Measurements from ENCODE around the gene ZCCHC14.
A peak's percentile ranks its signal among the peaks of the same experiment; 100 is the strongest.

ZCCHC14 gene

GRCh38 chr16:87423429-87423828, 69.4 kb downstream of the ZCCHC14 start:
- FAIRE-seq = no peak

- no peak for FAIRE-seq
Observed at GRCh38 chr16:87422106-87422505, 70.7 kb downstream of the ZCCHC14 start.

- no peak for FAIRE-seq
Observed at GRCh38 chr16:87421003-87421912, 71.6 kb downstream of the ZCCHC14 start.

DNA sequence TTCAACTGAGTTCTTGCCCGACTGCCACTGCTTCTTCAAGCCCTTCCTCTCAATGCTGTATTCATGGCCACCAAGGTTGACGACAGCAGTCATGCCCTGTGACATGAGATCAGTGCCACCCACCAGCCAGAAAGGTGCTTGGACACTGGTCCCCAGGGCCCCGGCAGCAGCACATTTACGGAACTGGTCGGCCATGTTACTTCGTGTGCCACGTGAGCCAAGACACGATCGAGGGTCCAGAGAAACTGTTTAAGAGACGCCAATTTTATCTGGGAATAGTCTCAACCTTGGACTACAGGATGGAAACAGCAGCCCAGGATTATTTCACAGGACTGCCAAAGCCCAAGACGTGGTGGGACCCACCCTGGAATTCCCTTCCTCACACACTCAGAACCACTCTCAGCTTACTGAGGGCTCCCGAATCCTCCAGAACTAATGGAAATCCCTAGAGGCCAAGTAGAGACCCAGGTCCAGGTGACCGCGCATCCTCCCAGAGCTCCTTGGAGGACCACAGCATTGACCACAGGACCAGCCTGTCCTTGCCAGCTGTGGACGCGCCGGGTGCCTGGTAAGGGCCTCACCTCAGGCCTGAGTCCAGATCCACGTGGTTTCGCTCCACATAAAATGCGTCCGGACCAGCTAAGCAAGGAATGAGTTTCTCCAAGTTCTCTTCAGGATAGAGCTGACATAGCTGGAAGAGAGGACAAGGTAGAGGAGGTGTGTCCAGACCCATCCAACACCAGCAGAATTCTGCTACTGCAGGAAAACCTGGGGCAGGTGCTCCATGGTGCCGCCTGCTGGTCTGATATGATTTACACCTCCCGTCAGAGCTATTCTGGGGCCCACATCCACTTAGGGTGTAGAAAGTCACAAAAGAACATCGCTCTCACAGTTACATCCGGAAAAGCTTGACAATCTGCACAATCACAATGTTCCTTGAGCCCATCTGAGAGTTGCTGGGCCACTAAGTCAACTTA, 72.5 kb downstream of the ZCCHC14 start:
- no peak for FAIRE-seq

- no peak for FAIRE-seq
Observed at GRCh38 chr16:87418644-87419043, 74.2 kb downstream of the ZCCHC14 start.

DNA sequence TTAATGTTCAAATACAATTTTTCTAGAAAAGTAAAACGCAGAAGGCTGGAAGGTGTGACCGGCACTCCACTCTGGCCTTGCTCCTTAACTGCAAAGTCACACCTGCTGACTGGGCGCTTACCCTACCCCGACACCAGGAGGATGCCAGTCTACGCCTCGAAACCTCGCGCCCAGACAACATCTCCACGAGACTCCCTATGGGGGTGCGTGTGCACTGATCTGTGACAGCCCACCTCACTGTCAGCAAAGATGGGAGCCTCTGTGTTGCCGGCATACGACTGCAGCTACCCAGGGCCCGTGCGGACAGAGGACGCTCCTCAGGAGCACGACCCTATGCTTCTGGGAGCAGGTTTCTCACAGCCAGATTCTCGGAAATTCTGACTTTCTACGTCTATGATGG, 74.6 kb downstream of the ZCCHC14 start:
- no peak for FAIRE-seq

DNA sequence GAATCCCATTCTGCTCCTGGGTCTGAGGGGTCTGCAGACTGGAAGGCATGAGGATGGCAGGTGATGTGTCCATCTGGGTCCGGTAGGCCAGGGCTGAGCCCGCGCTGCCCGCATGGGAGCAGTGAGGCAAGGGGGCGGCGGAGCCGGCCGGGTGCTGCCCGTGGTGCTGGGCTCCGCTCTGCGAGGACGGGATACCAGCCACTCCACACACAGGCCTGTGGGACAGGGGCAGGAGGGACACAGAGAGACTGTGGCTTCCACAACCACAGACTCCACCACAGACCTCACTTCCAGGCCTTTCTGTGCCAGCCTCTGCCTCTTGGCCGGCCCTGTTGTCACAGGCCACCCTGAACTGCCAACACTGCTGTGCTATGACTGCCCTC, 75.3 kb downstream of the ZCCHC14 start:
- no peak for FAIRE-seq

DNA sequence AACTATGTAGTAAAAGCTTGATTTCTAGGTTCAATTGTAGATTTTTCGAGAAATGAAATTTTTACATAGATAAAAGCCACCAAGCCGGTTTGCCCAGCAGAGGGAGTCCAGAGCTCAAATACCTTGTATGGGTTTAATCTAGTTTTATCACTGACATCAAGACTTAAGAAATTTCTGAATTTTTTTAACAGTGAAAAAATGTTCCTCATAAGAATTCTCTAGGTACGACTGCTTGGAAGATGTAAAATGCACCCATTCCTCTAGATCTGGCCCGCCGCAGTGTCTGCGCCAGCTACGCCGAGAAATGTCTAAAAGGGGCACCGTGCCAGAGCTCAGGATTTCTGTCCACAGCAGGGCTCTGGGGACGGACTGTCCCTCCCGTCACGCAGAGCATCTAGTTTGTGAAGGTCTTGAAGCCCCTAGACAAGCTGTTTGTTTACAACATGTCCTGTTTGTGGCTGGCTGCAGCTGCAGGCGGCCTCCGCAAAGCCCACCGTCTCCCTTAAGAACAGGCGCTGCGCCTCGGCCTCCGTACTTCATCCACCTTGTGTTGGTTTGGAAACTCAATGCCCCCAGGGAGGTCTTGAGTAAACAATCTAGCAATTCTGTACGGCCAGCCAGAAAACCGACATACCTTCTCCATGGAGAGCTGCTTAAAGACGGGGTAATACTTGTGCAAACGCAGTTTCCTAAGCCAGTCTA, 75.8 kb downstream of the ZCCHC14 start:
- FAIRE-seq = peak; percentile 94

GRCh38 chr16:87415441-87415840, 77.4 kb downstream of the ZCCHC14 start:
- FAIRE-seq = no peak

GRCh38 chr16:87414251-87414680, 78.6 kb downstream of the ZCCHC14 start:
- no peak for FAIRE-seq

DNA sequence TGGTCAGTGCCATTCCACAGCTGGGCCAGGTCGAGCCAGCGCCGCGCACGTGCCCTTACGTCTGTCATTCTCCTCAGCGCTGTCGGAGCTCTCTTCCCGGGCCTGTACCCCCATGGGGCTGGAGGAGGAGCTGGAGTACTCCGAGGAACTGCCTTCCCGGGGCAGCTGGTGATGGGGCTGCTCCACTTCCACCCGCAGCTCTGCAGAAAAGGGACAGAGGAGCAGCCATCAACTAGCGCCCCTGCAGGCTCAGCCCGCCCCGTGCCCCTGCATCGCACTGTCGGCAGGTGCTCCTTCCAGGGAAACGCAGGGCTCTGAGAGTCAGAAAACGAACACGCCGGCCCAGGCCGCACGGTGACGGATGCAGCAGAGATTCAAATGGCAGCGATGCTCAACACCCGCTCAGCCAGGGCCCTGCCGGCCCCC, 79.8 kb downstream of the ZCCHC14 start:
- no peak for FAIRE-seq

- FAIRE-seq = no peak
Observed at GRCh38 chr16:87412371-87412995, 80.3 kb downstream of the ZCCHC14 start.

GRCh38 chr16:87411375-87412271, 81.2 kb downstream of the ZCCHC14 start:
- FAIRE-seq = no peak

- FAIRE-seq = no peak
Observed at GRCh38 chr16:87410968-87411367, 81.9 kb downstream of the ZCCHC14 start.

GRCh38 chr16:87410530-87410929, 82.3 kb downstream of the ZCCHC14 start:
- FAIRE-seq = no peak

- FAIRE-seq = no peak
Observed at GRCh38 chr16:87409781-87410180, 83.0 kb downstream of the ZCCHC14 start.

DNA sequence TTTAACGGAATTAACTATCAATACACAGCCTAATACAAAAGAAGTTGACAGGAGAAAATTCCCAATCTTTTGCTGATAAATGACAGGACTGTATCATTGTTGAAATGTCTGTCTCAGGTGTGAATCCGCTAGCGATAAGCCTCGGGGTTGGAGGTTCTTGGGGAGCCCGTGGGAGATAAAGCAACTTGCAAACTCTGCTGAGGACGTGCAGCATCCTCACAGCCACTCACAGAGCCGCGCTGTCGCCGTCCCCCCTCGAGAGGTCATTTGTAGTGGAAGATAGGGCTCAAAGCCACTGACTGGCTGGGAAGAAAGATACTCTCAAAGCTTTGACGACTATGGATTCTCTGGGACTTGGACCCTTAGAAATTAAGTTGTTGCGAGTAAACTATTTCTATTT, 83.7 kb downstream of the ZCCHC14 start:
- no peak for FAIRE-seq

GRCh38 chr16:87407511-87408112, 85.2 kb downstream of the ZCCHC14 start:
- no peak for FAIRE-seq

DNA sequence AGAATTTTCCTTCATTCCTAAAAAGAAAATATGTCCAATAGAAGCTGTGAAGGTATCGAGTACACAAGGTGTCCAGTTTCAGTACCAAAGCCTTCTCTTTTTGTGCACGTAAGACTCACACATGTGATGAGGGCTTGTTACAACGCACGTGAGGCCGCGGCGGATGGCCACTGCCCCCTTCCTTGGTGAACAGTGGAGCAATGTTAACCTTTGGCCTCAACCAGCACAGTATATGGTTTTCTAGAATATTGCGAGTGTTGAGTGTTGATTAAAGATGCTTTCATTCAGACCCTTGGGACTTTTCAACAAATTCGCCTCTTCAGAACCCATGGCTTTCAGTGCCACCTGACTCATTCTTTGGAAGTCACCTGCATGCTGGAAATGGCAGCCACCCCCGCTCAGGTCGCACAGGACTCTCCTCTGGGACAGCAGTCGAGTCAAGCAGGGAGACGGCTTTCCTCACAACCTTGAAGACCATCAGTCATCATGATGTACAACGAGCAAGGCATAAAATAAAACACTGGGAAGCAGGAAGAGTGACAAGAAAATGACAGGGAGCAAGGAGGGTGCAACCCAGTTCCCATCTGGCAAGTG, 86.2 kb downstream of the ZCCHC14 start:
- FAIRE-seq = no peak
